B cell (primary cell): ENCODE data around the gene IPO4.

Experiments
- CTCF ChIP-seq: fragments of 200-600 bp; IDR thresholded peaks from one replicate; pipeline ENCODE4 v1.8.0; 2022; ENCODE audit warnings: antibody characterized with exemption, mild to moderate bottlenecking
- EZH2 ChIP-seq: IDR thresholded peaks from 2 replicates; pipeline ENCODE4 v1.6.1; 2012; ENCODE audit warnings: borderline replicate concordance, low read depth, mild to moderate bottlenecking, moderate library complexity, low read length; ENCODE audit not compliant: insufficient read depth, poor library complexity, severe bottlenecking

- TF ChIP-seq CTCF (no peak), EZH2 (no peak)
These were observed 24.1 kb downstream of the IPO4 start for GRCh38 chr14:24164518-24164991.
